Astrocyte (in vitro differentiated cells and primary cell): Measurements from ENCODE around the gene GRIK1. TPM values are rescaled to one million over a fixed set of nuclear protein-coding genes. Genes with fewer than 3 reads are reported as not detected.

Source experiments
- DNase-seq: peaks from one replicate; pipeline ENCODE4 v3.0.0-alpha.2; 2010; ENCODE audit warnings: low read depth
- FAIRE-seq: peaks from 2 replicates; lab custom pipeline; 2011; peaks lifted over from hg19 to GRCh38; lab: Jason Lieb, UNC
- H2AFZ ChIP-seq: 2 replicates; pipeline ENCODE4 v1.6.0; 2012; ENCODE audit warnings: low read depth, low read length, inconsistent platforms
- H3K27ac ChIP-seq: 2 replicates; pipeline ENCODE4 v1.5.1; 2011; ENCODE audit warnings: low read depth, low read length, inconsistent platforms
- H3K27me3 ChIP-seq: 2 replicates; pipeline ENCODE4 v1.6.0; 2011; ENCODE audit warnings: low read length, inconsistent platforms; ENCODE audit not compliant: insufficient read depth
- H3K36me3 ChIP-seq: 2 replicates; pipeline ENCODE4 v1.5.1; 2011; ENCODE audit warnings: low read length, inconsistent platforms; ENCODE audit not compliant: insufficient read depth
- H3K4me1 ChIP-seq: 2 replicates; pipeline ENCODE4 v1.5.1; 2011; ENCODE audit warnings: low read length, inconsistent platforms; ENCODE audit not compliant: insufficient read depth
- H3K4me2 ChIP-seq: 2 replicates; pipeline ENCODE4 v1.6.0; 2012; ENCODE audit warnings: low read length, inconsistent platforms
- H3K4me3 ChIP-seq: 2 replicates; pipeline ENCODE4 v1.5.1; 2011; ENCODE audit warnings: low read depth, mild to moderate bottlenecking, low read length, inconsistent platforms; ENCODE audit not compliant: insufficient read depth
- H3K79me2 ChIP-seq: 2 replicates; pipeline ENCODE4 v1.6.0; 2012; ENCODE audit warnings: mild to moderate bottlenecking, low read length, inconsistent platforms; ENCODE audit not compliant: insufficient read depth
- H3K9ac ChIP-seq: 2 replicates; pipeline ENCODE4 v1.6.0; 2012; ENCODE audit warnings: mild to moderate bottlenecking, low read length, inconsistent platforms
- H3K9me3 ChIP-seq: 2 replicates; pipeline ENCODE4 v1.5.1; 2012; ENCODE audit warnings: low read depth, mild to moderate bottlenecking, low read length, inconsistent platforms; ENCODE audit not compliant: insufficient read depth
- H4K20me1 ChIP-seq: 2 replicates; pipeline ENCODE4 v1.6.0; 2012; ENCODE audit warnings: low read length, inconsistent platforms; ENCODE audit not compliant: insufficient read depth
- H3K27ac Mint-ChIP-seq: one replicate; pipeline ENCODE4 v1.8.0; 2021; ENCODE audit warnings: mild to moderate bottlenecking, mixed read lengths; ENCODE audit not compliant: unreplicated experiment
- H3K27me3 Mint-ChIP-seq: one replicate; pipeline ENCODE4 v1.8.0; 2021; ENCODE audit warnings: low read depth, mixed read lengths; ENCODE audit not compliant: unreplicated experiment
- H3K36me3 Mint-ChIP-seq: one replicate; pipeline ENCODE4 v1.8.0; 2021; ENCODE audit warnings: low read depth, mixed read lengths; ENCODE audit not compliant: unreplicated experiment
- H3K4me1 Mint-ChIP-seq: one replicate; pipeline ENCODE4 v1.8.0; 2021; ENCODE audit warnings: low read depth, mixed read lengths; ENCODE audit not compliant: unreplicated experiment
- H3K4me3 Mint-ChIP-seq: one replicate; pipeline ENCODE4 v1.8.0; 2021; ENCODE audit warnings: mild to moderate bottlenecking, moderate library complexity, mixed read lengths; ENCODE audit not compliant: unreplicated experiment
- H3K9me3 Mint-ChIP-seq: one replicate; pipeline ENCODE4 v1.8.0; 2021; ENCODE audit warnings: mild to moderate bottlenecking, mixed read lengths; ENCODE audit not compliant: unreplicated experiment
- EZH2 ChIP-seq: IDR thresholded peaks from 2 replicates; pipeline ENCODE4 v1.6.1; 2012; ENCODE audit warnings: mild to moderate bottlenecking, low read length, inconsistent platforms; ENCODE audit not compliant: insufficient read depth
- total RNA-seq: library from RNA; stranded (reverse); gene quantifications from 2 replicates; pipeline ENCODE4 v1.2.1, GENCODE V29; 2021
- TF ChIP-seq, protein P1 (sequence below): IDR thresholded peaks from 2 replicates; pipeline ENCODE4 v1.5.1; 2011; ENCODE audit warnings: low read depth, mild to moderate bottlenecking, inconsistent platforms, low read length, moderate library complexity; ENCODE audit not compliant: insufficient read depth

Gene GRIK1
- total RNA-seq, 1 donor from 2014 or later = not detected

DNA sequence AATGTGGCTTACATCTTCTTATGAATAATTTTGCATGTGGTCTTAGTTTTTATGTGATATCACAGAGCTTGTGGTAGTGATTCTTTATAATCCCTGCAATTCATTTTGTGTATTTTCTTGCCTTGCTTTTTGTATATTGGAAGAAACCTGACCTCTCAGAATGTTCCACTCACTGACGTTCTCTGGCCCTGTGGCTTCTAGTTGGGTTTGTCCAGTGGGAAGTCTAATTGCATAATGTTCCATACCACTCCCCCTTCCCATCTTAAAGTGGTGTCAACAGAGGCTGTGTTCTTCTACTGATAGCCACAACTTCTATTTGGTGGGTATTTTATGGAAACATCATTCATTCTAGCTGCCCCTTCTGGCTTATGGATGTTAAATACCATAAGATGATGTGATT lies 415.7 kb downstream of the GRIK1 start:
- Histone ChIP-seq H3K79me2 (no peaks in the 10 kb centered on the region), H4K20me1 (no peaks in the 10 kb centered on the region), H3K9ac (no peak overlapping the region), H2AFZ (no peak overlapping the region), H3K4me1 (no peaks in the 10 kb centered on the region), H3K4me3 (no peak overlapping the region), H3K9me3 (peaks cover 7% of the 10 kb centered on the region), H3K27me3 (no peaks in the 10 kb centered on the region), H3K27ac (no peak overlapping the region), H3K36me3 (no peaks in the 10 kb centered on the region), H3K4me2 (no peak overlapping the region)
- Mint-ChIP-seq H3K27me3 (no peaks in the 10 kb centered on the region), H3K36me3 (peaks cover 7% of the 10 kb centered on the region), H3K4me1 (no peaks in the 10 kb centered on the region), H3K27ac (no peak overlapping the region), H3K9me3 (peaks cover 18% of the 10 kb centered on the region), H3K4me3 (no peak overlapping the region)
- DNase-seq (no peak), FAIRE-seq (no peak)
- TF ChIP-seq, protein P1, sequence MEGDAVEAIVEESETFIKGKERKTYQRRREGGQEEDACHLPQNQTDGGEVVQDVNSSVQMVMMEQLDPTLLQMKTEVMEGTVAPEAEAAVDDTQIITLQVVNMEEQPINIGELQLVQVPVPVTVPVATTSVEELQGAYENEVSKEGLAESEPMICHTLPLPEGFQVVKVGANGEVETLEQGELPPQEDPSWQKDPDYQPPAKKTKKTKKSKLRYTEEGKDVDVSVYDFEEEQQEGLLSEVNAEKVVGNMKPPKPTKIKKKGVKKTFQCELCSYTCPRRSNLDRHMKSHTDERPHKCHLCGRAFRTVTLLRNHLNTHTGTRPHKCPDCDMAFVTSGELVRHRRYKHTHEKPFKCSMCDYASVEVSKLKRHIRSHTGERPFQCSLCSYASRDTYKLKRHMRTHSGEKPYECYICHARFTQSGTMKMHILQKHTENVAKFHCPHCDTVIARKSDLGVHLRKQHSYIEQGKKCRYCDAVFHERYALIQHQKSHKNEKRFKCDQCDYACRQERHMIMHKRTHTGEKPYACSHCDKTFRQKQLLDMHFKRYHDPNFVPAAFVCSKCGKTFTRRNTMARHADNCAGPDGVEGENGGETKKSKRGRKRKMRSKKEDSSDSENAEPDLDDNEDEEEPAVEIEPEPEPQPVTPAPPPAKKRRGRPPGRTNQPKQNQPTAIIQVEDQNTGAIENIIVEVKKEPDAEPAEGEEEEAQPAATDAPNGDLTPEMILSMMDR = no peak
- TF ChIP-seq EZH2 = no peak

GRCh38 chr21:29523646-29524045 lies 416.1 kb downstream of the GRIK1 start:
- no peak for TF ChIP-seq EZH2
- TF ChIP-seq, protein P1 = no peak
- no peak overlapping the region for H3K4me2 ChIP-seq
- Mint-ChIP-seq H3K27ac (no peak overlapping the region), H3K4me1 (no peaks in the 10 kb centered on the region), H3K36me3 (peaks cover 7% of the 10 kb centered on the region), H3K4me3 (no peak overlapping the region), H3K9me3 (peaks cover 17% of the 10 kb centered on the region), H3K27me3 (no peaks in the 10 kb centered on the region)
- peaks cover 7% of the 10 kb centered on the region for H3K9me3 ChIP-seq
- no peaks in the 10 kb centered on the region for H3K4me1 ChIP-seq
- no peak overlapping the region for H3K4me3 ChIP-seq
- FAIRE-seq (no peak), DNase-seq (no peak)
- H3K27me3 ChIP-seq = no peaks in the 10 kb centered on the region
- H3K27ac ChIP-seq = no peak overlapping the region
- H4K20me1 ChIP-seq = no peaks in the 10 kb centered on the region
- H2AFZ ChIP-seq = no peak overlapping the region
- no peaks in the 10 kb centered on the region for H3K36me3 ChIP-seq
- H3K9ac ChIP-seq = no peak overlapping the region
- H3K79me2 ChIP-seq = no peaks in the 10 kb centered on the region

GRCh38 chr21:29521872-29522271 lies 417.9 kb downstream of the GRIK1 start:
- no peaks in the 10 kb centered on the region for H3K4me1 ChIP-seq
- no peaks in the 10 kb centered on the region for H3K27me3 ChIP-seq
- H3K9me3 ChIP-seq = peaks cover 7% of the 10 kb centered on the region
- no peaks in the 10 kb centered on the region for H3K36me3 ChIP-seq
- Mint-ChIP-seq H3K36me3 (peaks cover 4% of the 10 kb centered on the region), H3K9me3 (peaks cover 14% of the 10 kb centered on the region), H3K4me3 (no peak overlapping the region), H3K4me1 (no peaks in the 10 kb centered on the region), H3K27ac (no peak overlapping the region), H3K27me3 (no peaks in the 10 kb centered on the region)
- H4K20me1 ChIP-seq = no peaks in the 10 kb centered on the region
- TF ChIP-seq, protein P1 = no peak
- TF ChIP-seq EZH2 = no peak
- H2AFZ ChIP-seq = no peak overlapping the region
- FAIRE-seq (no peak), DNase-seq (no peak)
- H3K79me2 ChIP-seq = no peaks in the 10 kb centered on the region
- no peak overlapping the region for H3K4me3 ChIP-seq
- H3K4me2 ChIP-seq = no peak overlapping the region
- H3K9ac ChIP-seq = no peak overlapping the region
- no peak overlapping the region for H3K27ac ChIP-seq
